ENCODE data around the gene SNX32. TPM values are rescaled to one million over a fixed set of nuclear protein-coding genes. Genes with fewer than 3 reads are reported as not detected.

The SNX32 gene
- total and polyA plus RNA-seq, 8 donors = 0.12 to 0.75 (median 0.29) TPM; not detected in 2

DNA sequence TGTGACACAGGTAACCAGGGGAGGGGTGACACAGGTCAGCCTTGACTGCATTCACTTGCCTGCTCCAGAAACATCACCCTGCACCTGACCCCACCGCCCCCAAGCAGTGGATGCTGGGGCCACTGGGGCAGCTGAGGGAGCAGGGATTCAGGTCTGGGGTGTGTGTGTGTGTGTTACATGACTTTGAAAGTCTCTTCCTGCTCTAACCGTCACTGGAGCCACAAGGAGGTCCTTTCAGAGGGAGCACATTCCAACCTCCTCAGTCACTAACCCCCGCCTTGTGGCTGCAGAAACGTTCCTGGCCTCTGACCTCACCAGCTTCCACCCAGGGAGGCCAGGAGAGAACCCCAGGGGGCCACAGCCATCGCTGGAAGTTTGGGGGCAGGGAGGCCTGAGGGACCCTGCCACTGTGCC, 69.3 kb downstream of the SNX32 start:
- intact Hi-C loops (cut with DNase I) = no loop called here
- Histone ChIP-seq H3K27me3 (no peaks in the 10 kb centered on the region), H3K4me1 (peaks cover 0 to 8% (median 7%) of the 10 kb centered on the region in 3 donors), H3K27ac (no peak overlapping the region), H3K4me3 (no peak overlapping the region), H3K36me3 (no peaks in the 10 kb centered on the region), H3K9me3 (no peaks in the 10 kb centered on the region)
- 30 to 44% methylated on average over 5 of the region's 5 CpGs for WGBS, 2 donors
- DNase-seq = no peak
- no peak for FAIRE-seq
- no peak for ATAC-seq
- TF ChIP-seq, protein P1, sequence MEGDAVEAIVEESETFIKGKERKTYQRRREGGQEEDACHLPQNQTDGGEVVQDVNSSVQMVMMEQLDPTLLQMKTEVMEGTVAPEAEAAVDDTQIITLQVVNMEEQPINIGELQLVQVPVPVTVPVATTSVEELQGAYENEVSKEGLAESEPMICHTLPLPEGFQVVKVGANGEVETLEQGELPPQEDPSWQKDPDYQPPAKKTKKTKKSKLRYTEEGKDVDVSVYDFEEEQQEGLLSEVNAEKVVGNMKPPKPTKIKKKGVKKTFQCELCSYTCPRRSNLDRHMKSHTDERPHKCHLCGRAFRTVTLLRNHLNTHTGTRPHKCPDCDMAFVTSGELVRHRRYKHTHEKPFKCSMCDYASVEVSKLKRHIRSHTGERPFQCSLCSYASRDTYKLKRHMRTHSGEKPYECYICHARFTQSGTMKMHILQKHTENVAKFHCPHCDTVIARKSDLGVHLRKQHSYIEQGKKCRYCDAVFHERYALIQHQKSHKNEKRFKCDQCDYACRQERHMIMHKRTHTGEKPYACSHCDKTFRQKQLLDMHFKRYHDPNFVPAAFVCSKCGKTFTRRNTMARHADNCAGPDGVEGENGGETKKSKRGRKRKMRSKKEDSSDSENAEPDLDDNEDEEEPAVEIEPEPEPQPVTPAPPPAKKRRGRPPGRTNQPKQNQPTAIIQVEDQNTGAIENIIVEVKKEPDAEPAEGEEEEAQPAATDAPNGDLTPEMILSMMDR (IDR thresholded peaks at IDR 0.05) = no peak

Other genes starting within 250 kb of the SNX32 start
- under 1 TPM in 3 of 6 donors, not detected in 3; 0.19 to 0.84 (median 0.28) TPM for gene KCNK7, start 238.2 kb upstream of the SNX32 start, total RNA-seq
- 1 to 10 TPM in 1 of 2 donors, under 1 TPM in 1; 0.91 to 1.6 TPM for gene KCNK7, start 238.2 kb upstream of the SNX32 start, polyA plus RNA-seq
- 10 to 100 TPM; 23.2 to 40.6 (median 26.7) TPM for gene MAP3K11, start 219.7 kb upstream of the SNX32 start, total RNA-seq
- 10 to 100 TPM; 75.5 to 84.7 TPM for gene MAP3K11, start 219.7 kb upstream of the SNX32 start, polyA plus RNA-seq
- gene PCNX3, start 218.2 kb upstream of the SNX32 start, total RNA-seq = 10 to 100 TPM; 13.5 to 21.5 (median 17.3) TPM
- gene PCNX3, start 218.2 kb upstream of the SNX32 start, polyA plus RNA-seq = 10 to 100 TPM; 21.7 to 26.3 TPM
- 10 to 100 TPM; 11.2 to 38.2 (median 21.2) TPM for gene SIPA1, start 195.9 kb upstream of the SNX32 start, total RNA-seq
- gene SIPA1, start 195.9 kb upstream of the SNX32 start, polyA plus RNA-seq = 10 to 100 TPM; 42.3 to 52.2 TPM
- 10 to 100 TPM; 29.8 to 42.2 (median 34.6) TPM for gene RELA, start 171.0 kb upstream of the SNX32 start, total RNA-seq
- gene RELA, start 171.0 kb upstream of the SNX32 start, polyA plus RNA-seq = 10 to 100 TPM; 37.3 to 46.6 TPM
- 10 to 100 TPM; 26.5 to 39.8 (median 35.0) TPM for gene KAT5, start 121.7 kb upstream of the SNX32 start, total RNA-seq
- gene KAT5, start 121.7 kb upstream of the SNX32 start, polyA plus RNA-seq = 10 to 100 TPM; 79.6 to 99.6 TPM
- 10 to 100 TPM; 16.1 to 29.3 (median 20.4) TPM for gene RNASEH2C, start 113.2 kb upstream of the SNX32 start, total RNA-seq
- 10 to 100 TPM; 37.1 to 49.3 TPM for gene RNASEH2C, start 113.2 kb upstream of the SNX32 start, polyA plus RNA-seq
- gene AP5B1, start 53.0 kb upstream of the SNX32 start, total RNA-seq = 10 to 100 TPM; 10.2 to 12.7 (median 11.5) TPM
- gene AP5B1, start 53.0 kb upstream of the SNX32 start, polyA plus RNA-seq = 10 to 100 TPM in 1 of 2 donors, 1 to 10 TPM in 1; 4.2 to 10.4 TPM
- 1 to 10 TPM; 1.1 to 5.6 (median 1.8) TPM for gene OVOL1, start 46.9 kb upstream of the SNX32 start, total RNA-seq
- gene OVOL1, start 46.9 kb upstream of the SNX32 start, polyA plus RNA-seq = 1 to 10 TPM; 1.9 TPM
- 100 to 1,000 TPM in 4 of 6 donors, 10 to 100 TPM in 2; 87.8 to 311 (median 148) TPM for gene CFL1, start 24.2 kb downstream of the SNX32 start, total RNA-seq
- 100 to 1,000 TPM; 164 to 231 TPM for gene CFL1, start 24.2 kb downstream of the SNX32 start, polyA plus RNA-seq
- 10 to 100 TPM; 12.7 to 29.5 (median 18.0) TPM for gene MUS81, start 26.5 kb downstream of the SNX32 start, total RNA-seq
- 10 to 100 TPM; 60.7 to 62.6 TPM for gene MUS81, start 26.5 kb downstream of the SNX32 start, polyA plus RNA-seq
- 10 to 100 TPM; 11.3 to 40.6 (median 14.9) TPM for gene EFEMP2, start 38.8 kb downstream of the SNX32 start, total RNA-seq
- 10 to 100 TPM; 38.3 to 51.0 TPM for gene EFEMP2, start 38.8 kb downstream of the SNX32 start, polyA plus RNA-seq
- gene CTSW, start 45.9 kb downstream of the SNX32 start, total RNA-seq = under 1 TPM in 5 of 6 donors, not detected in 1; 0.14 to 0.72 (median 0.46) TPM
- under 1 TPM; 0.31 to 0.65 TPM for gene CTSW, start 45.9 kb downstream of the SNX32 start, polyA plus RNA-seq
- 10 to 100 TPM; 18.0 to 28.5 (median 22.7) TPM for gene FIBP, start 54.5 kb downstream of the SNX32 start, total RNA-seq
- gene FIBP, start 54.5 kb downstream of the SNX32 start, polyA plus RNA-seq = 10 to 100 TPM; 35.0 to 56.2 TPM
- gene CCDC85B, start 56.7 kb downstream of the SNX32 start, total RNA-seq = 10 to 100 TPM in 3 of 6 donors, 1 to 10 TPM in 3; 7.7 to 18.9 (median 10.1) TPM
- gene CCDC85B, start 56.7 kb downstream of the SNX32 start, polyA plus RNA-seq = 10 to 100 TPM; 13.8 to 22.4 TPM
- gene FOSL1, start 66.4 kb downstream of the SNX32 start, total RNA-seq = 1 to 10 TPM in 1 of 6 donors, under 1 TPM in 5; 0.19 to 1.2 (median 0.45) TPM
- 1 to 10 TPM; 2.2 to 4.3 TPM for gene FOSL1, start 66.4 kb downstream of the SNX32 start, polyA plus RNA-seq
- 10 to 100 TPM; 10.2 to 19.4 (median 13.4) TPM for gene C11orf68, start 85.1 kb downstream of the SNX32 start, total RNA-seq
- gene C11orf68, start 85.1 kb downstream of the SNX32 start, polyA plus RNA-seq = 10 to 100 TPM; 14.3 to 20.8 TPM
- 10 to 100 TPM; 20.4 to 31.7 (median 25.1) TPM for gene DRAP1, start 85.5 kb downstream of the SNX32 start, total RNA-seq
- gene DRAP1, start 85.5 kb downstream of the SNX32 start, polyA plus RNA-seq = 10 to 100 TPM; 58.5 to 58.8 TPM
- under 1 TPM in 1 of 6 donors, not detected in 5; 0.19 TPM for gene TSGA10IP, start 111.5 kb downstream of the SNX32 start, total RNA-seq
- not detected for gene TSGA10IP, start 111.5 kb downstream of the SNX32 start, polyA plus RNA-seq
- gene SART1, start 127.8 kb downstream of the SNX32 start, total RNA-seq = 10 to 100 TPM; 19.2 to 28.2 (median 22.0) TPM
- 10 to 100 TPM; 73.9 to 98.5 TPM for gene SART1, start 127.8 kb downstream of the SNX32 start, polyA plus RNA-seq
- 10 to 100 TPM in 5 of 6 donors, 1 to 10 TPM in 1; 9.5 to 16.0 (median 12.2) TPM for gene EIF1AD, start 168.2 kb downstream of the SNX32 start, total RNA-seq
- gene EIF1AD, start 168.2 kb downstream of the SNX32 start, polyA plus RNA-seq = 10 to 100 TPM; 11.6 to 14.0 TPM
- 10 to 100 TPM; 47.5 to 99.0 (median 77.4) TPM for gene BANF1, start 168.5 kb downstream of the SNX32 start, total RNA-seq
- gene BANF1, start 168.5 kb downstream of the SNX32 start, polyA plus RNA-seq = 100 to 1,000 TPM; 107 to 146 TPM
- gene CST6, start 178.0 kb downstream of the SNX32 start, total RNA-seq = under 1 TPM in 3 of 6 donors, not detected in 3; 0.22 to 0.94 (median 0.64) TPM
- gene CST6, start 178.0 kb downstream of the SNX32 start, polyA plus RNA-seq = under 1 TPM in 1 of 2 donors, not detected in 1; 0.80 TPM
- under 1 TPM in 2 of 6 donors, not detected in 4; 0.06 to 0.41 TPM for gene CATSPER1, start 192.5 kb downstream of the SNX32 start, total RNA-seq
- gene CATSPER1, start 192.5 kb downstream of the SNX32 start, polyA plus RNA-seq = under 1 TPM; 0.27 to 0.38 TPM
- gene GAL3ST3, start 215.2 kb downstream of the SNX32 start, total RNA-seq = under 1 TPM in 5 of 6 donors, not detected in 1; 0.20 to 0.83 (median 0.43) TPM
- gene GAL3ST3, start 215.2 kb downstream of the SNX32 start, polyA plus RNA-seq = 1 to 10 TPM in 1 of 2 donors, under 1 TPM in 1; 0.27 to 1.8 TPM
- 100 to 1,000 TPM in 1 of 6 donors, 10 to 100 TPM in 5; 64.4 to 118 (median 83.3) TPM for gene SF3B2, start 218.4 kb downstream of the SNX32 start, total RNA-seq
- 10 to 100 TPM; 75.8 to 99.0 TPM for gene SF3B2, start 218.4 kb downstream of the SNX32 start, polyA plus RNA-seq
- 10 to 100 TPM; 19.6 to 61.0 (median 28.8) TPM for gene PACS1, start 236.3 kb downstream of the SNX32 start, total RNA-seq
- gene PACS1, start 236.3 kb downstream of the SNX32 start, polyA plus RNA-seq = 10 to 100 TPM; 16.9 to 27.1 TPM